Suprapubic skin (tissue), 4 donors: Measurements from ENCODE around the gene CSH1. TPM values are rescaled to one million over a fixed set of nuclear protein-coding genes. Genes with fewer than 3 reads are reported as not detected.
"Not testable (repeated sequence)": the region's sequence is repeated elsewhere in the genome, so short reads cannot be mapped to it uniquely, and the experiment has no call there.

ENCODE experiments used
- DNase-seq, 2 donors: peaks; one replicate each; pipeline ENCODE4 v3.0.0-alpha.2; 2019; ENCODE audit warnings: low spot score in 2 of 2
- H3K27ac ChIP-seq: fragments of 200-600 bp; sonication (generic); one replicate; pipeline ENCODE4 v1.5.1; 2019
- H3K27me3 ChIP-seq: fragments of 200-600 bp; sonication (generic); one replicate; pipeline ENCODE4 v1.5.1; 2019
- H3K36me3 ChIP-seq: fragments of 200-600 bp; sonication (generic); one replicate; pipeline ENCODE4 v1.5.1; 2019
- H3K4me1 ChIP-seq: fragments of 200-600 bp; sonication (generic); one replicate; pipeline ENCODE4 v1.5.1; 2019
- H3K4me3 ChIP-seq: fragments of 200-600 bp; sonication (generic); one replicate; pipeline ENCODE4 v1.5.1; 2019; ENCODE audit warnings: mild to moderate bottlenecking
- H3K9me3 ChIP-seq: fragments of 200-600 bp; sonication (generic); one replicate; pipeline ENCODE4 v1.5.1; 2019
- EP300 ChIP-seq: sonication (generic); formaldehyde crosslinking; IDR thresholded peaks from one replicate; pipeline ENCODE4 v1.6.1; 2017; ENCODE audit warnings: antibody characterized with exemption
- POLR2A ChIP-seq, 2 donors: fragments of 450-650 bp; IDR thresholded peaks; one replicate each; pipeline ENCODE4 v1.6.1; 2017; ENCODE audit warnings: antibody characterized with exemption in 2 of 2, mild to moderate bottlenecking in 2 of 2, moderate library complexity in 2 of 2
- POLR2AphosphoS5 ChIP-seq, 3 donors: sonication (generic); formaldehyde crosslinking; IDR thresholded peaks; one replicate each; pipeline ENCODE4 v1.6.1; 2017; ENCODE audit warnings: antibody characterized with exemption in 3 of 3
- WGBS: methylation state at CpG from one replicate; pipeline ENCODE4 v1.1.5; 2018; 5-methylcytosine and 5-hydroxymethylcytosine counted together
- total RNA-seq, 4 donors: library from RNA; depleted of rRNA; stranded (reverse); fragments of >200 nt; gene quantifications; one replicate each; pipeline ENCODE4 v1.1.0, GENCODE V29; 2016
- TF ChIP-seq, protein P1 (sequence below), 2 donors: fragments of 200-600 bp in 1 of 2; fragments of 450-650 bp in 1 of 2; sonication (generic) in 1 of 2; IDR thresholded peaks; one replicate each; pipeline ENCODE4 v1.5.1; 2016 to 2019; ENCODE audit warnings: antibody characterized with exemption in 2 of 2, mild to moderate bottlenecking in 1 of 2, moderate library complexity in 1 of 2

The CSH1 gene
- total RNA-seq, 4 donors from 2014 or later = not detected

DNA sequence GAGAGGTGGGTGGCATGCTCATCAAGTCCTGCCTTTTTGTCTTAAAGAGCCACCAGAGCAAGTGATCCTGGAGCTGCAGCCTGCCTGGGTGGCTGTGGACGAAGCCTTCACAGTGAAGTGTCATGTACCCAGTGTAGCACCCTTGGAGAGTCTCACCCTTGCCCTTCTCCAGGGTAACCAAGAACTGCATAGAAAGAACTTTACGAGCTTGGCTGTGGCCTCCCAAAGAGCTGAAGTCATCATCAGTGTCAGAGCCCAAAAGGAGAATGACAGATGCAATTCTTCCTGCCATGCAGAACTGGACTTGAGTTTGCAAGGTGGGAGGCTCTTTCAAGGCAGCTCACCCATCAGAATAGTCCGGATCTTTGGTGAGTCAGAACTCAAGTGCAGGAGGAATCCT lies 37.1 kb downstream of the CSH1 start:
- no peaks in the 10 kb centered on the region for H3K36me3 ChIP-seq
- H3K27me3 ChIP-seq = no peaks in the 10 kb centered on the region
- 91% methylated on average over 3 of the region's 3 CpGs for WGBS
- no peaks in the 10 kb centered on the region for H3K4me1 ChIP-seq
- H3K4me3 ChIP-seq = no peak overlapping the region
- no peak overlapping the region for H3K27ac ChIP-seq
- TF ChIP-seq POLR2A (IDR thresholded peaks at IDR 0.05) = no peak
- TF ChIP-seq, protein P1, sequence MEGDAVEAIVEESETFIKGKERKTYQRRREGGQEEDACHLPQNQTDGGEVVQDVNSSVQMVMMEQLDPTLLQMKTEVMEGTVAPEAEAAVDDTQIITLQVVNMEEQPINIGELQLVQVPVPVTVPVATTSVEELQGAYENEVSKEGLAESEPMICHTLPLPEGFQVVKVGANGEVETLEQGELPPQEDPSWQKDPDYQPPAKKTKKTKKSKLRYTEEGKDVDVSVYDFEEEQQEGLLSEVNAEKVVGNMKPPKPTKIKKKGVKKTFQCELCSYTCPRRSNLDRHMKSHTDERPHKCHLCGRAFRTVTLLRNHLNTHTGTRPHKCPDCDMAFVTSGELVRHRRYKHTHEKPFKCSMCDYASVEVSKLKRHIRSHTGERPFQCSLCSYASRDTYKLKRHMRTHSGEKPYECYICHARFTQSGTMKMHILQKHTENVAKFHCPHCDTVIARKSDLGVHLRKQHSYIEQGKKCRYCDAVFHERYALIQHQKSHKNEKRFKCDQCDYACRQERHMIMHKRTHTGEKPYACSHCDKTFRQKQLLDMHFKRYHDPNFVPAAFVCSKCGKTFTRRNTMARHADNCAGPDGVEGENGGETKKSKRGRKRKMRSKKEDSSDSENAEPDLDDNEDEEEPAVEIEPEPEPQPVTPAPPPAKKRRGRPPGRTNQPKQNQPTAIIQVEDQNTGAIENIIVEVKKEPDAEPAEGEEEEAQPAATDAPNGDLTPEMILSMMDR (IDR thresholded peaks at IDR 0.05) = no peak
- DNase-seq = no peak
- H3K9me3 ChIP-seq = no peaks in the 10 kb centered on the region

DNA sequence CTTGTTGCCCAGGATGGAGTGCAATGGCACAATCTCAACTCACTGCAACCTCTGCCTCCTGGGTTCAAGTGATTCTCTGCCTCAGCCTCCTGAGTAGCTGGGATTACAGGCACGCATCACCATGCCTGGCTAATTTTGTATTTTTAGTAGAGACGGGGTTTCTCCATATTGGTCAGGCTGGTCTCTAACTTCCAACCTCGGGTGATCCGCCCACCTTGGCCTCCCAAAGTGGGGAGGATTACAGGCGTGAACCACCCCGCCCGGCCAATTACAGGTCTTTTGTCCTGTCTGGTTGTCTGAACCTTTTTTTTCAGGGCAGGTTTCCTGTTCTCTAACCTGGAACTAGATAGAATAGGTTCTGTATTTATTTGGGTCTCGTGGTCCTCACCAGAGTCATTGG lies 39.9 kb downstream of the CSH1 start:
- not testable (repeated sequence) for H3K4me3 ChIP-seq, H3K27me3 ChIP-seq, H3K4me1 ChIP-seq, H3K27ac ChIP-seq, H3K9me3 ChIP-seq, H3K36me3 ChIP-seq, DNase-seq
- 87% methylated on average over 8 of the region's 8 CpGs for WGBS

DNA sequence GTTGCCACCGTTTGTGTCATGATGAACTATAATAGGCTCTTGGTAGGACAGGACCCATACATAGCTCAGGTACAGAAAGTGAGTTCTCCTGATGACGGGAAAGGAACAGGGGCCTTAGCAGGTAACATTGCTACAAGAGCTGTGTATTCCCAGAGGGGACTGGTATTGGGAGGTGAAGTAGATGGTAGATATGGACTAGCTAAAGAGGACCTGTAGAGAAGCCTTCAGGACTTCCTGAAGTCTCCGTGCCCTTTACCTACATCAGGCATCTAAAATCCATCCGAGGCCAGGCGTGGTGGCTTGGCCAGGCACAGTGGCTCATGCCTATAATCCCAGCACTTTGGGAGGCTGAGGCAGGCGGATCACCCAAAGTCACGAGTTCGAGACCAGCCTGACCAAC lies 41.2 kb downstream of the CSH1 start:
- Histone ChIP-seq H3K36me3 (no peaks in the 10 kb centered on the region), H3K27me3 (no peaks in the 10 kb centered on the region), H3K27ac (no peak overlapping the region), H3K4me1 (no peaks in the 10 kb centered on the region), H3K9me3 (no peaks in the 10 kb centered on the region), H3K4me3 (no peak overlapping the region)
- WGBS = 93% methylated on average over 8 of the region's 8 CpGs
- TF ChIP-seq, protein P1 (IDR thresholded peaks at IDR 0.05) = no peak
- no peak for TF ChIP-seq POLR2AphosphoS5 (IDR thresholded peaks at IDR 0.05)
- TF ChIP-seq EP300 = no peak
- TF ChIP-seq POLR2A (IDR thresholded peaks at IDR 0.05) = no peak
- no peak for DNase-seq

DNA sequence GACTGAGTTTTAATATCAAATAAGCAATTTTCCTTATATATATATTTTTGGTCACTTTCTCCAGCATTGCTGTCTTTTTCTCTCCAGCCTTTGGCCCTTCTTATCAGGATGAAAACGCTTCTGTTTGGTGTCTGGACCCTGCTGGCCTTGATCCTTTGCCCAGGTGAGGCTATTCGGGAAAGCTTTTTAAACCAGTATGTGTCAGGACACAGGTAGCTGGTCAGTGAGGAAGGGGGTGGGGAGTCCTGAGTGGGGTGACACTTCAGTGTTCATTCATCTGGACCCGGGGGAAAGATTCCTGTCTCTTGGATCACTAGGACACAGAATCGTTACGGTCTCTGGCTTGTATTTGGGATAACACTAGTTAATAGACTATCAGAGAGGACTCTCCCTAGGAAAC lies 41.7 kb downstream of the CSH1 start:
- no peaks in the 10 kb centered on the region for H3K36me3 ChIP-seq
- no peaks in the 10 kb centered on the region for H3K27me3 ChIP-seq
- no peaks in the 10 kb centered on the region for H3K4me1 ChIP-seq
- no peaks in the 10 kb centered on the region for H3K9me3 ChIP-seq
- WGBS = 82% methylated on average over 5 of the region's 5 CpGs
- H3K27ac ChIP-seq = no peak overlapping the region
- no peak for DNase-seq
- TF ChIP-seq, protein P1 (IDR thresholded peaks at IDR 0.05) = no peak
- TF ChIP-seq POLR2AphosphoS5 (IDR thresholded peaks at IDR 0.05) = no peak
- TF ChIP-seq EP300 = no peak
- no peak for TF ChIP-seq POLR2A (IDR thresholded peaks at IDR 0.05)
- H3K4me3 ChIP-seq = no peak overlapping the region

DNA sequence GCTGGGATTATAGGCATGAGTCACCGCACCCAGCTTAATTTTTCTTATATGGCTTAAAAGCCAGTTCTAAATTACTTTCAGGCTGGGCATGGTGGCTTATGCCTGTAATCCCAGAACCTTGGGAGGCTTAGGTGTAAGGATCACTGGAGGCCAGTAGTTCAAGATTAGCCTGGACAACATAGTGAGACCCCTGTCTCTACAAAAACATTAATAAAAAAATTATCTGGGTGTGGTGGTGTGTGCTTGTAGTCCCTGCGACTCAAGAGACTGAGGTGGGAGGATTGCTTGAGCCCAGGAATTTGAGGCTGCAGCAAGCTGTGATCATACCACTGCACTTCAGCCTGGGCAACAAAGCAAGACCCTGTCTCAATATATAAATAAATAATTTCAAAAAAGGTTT lies 43.1 kb downstream of the CSH1 start:
- Histone ChIP-seq H3K27ac (no peak overlapping the region), H3K4me3 (no peak overlapping the region), H3K4me1 (peaks cover 10% of the 10 kb centered on the region), H3K9me3 (no peaks in the 10 kb centered on the region), H3K36me3 (no peaks in the 10 kb centered on the region), H3K27me3 (no peaks in the 10 kb centered on the region)
- 95% methylated on average over 2 of the region's 2 CpGs for WGBS
- DNase-seq = no peak
- TF ChIP-seq POLR2A (IDR thresholded peaks at IDR 0.05) (no peak), EP300 (no peak), POLR2AphosphoS5 (IDR thresholded peaks at IDR 0.05) (no peak)
- TF ChIP-seq, protein P1 (IDR thresholded peaks at IDR 0.05) = no peak

DNA sequence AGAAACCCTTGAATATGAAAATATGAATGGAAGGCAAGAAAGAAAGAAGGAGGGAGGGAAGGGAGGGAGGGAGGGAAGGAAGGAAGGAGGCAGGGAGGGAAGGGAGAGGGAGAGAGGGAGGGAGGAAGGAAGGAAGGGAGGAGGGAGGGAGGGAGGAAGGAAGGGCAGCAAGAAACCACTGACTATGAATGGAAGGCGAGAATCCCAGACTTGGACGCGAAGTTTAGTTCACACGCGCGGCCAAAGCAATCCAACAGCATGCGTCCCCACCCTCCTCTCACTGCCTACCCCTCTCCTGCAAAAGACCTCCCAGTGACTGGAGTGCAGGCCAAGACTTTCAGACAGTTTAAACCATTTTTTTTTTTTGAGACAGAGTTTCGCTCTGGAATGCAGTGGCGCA lies 46.0 kb downstream of the CSH1 start:
- Histone ChIP-seq H3K4me3 (no peak overlapping the region), H3K27me3 (no peaks in the 10 kb centered on the region), H3K27ac (no peak overlapping the region), H3K4me1 (peaks cover 10% of the 10 kb centered on the region), H3K9me3 (no peaks in the 10 kb centered on the region), H3K36me3 (no peaks in the 10 kb centered on the region)
- no peak for DNase-seq
- TF ChIP-seq POLR2A (IDR thresholded peaks at IDR 0.05) (no peak), POLR2AphosphoS5 (IDR thresholded peaks at IDR 0.05) (no peak), EP300 (no peak)
- TF ChIP-seq, protein P1 (IDR thresholded peaks at IDR 0.05) = no peak
- WGBS = 90% methylated on average over 9 of the region's 9 CpGs
